Thoracic aorta (tissue), 2 donors: Measurements from ENCODE around the gene SUPT20H. TPM values are rescaled to one million over a fixed set of nuclear protein-coding genes. Genes with fewer than 3 reads are reported as not detected.

Experiments
- ATAC-seq: fragments of 150-250 bp; one replicate; pipeline ENCODE4 v1.8.0; 2017; ENCODE audit warnings: low read depth; ENCODE audit not compliant: insufficient number of reproducible peaks, low FRiP score
- DNase-seq: peaks from one replicate; pipeline ENCODE4 v3.0.0-alpha.2; 2020; ENCODE audit warnings: low spot score
- H3K27ac ChIP-seq, 2 donors: fragments of 200-600 bp; sonication (generic); 1 replicate in 1 of 2; 2 replicates in 1 of 2; pipeline ENCODE4 v1.5.1; 2016; ENCODE audit warnings: mild to moderate bottlenecking in 2 of 2, moderate library complexity in 2 of 2
- H3K27me3 ChIP-seq: fragments of 200-600 bp; sonication (generic); replicated peaks from 2 replicates; pipeline ENCODE4 v1.6.0; 2016; ENCODE audit warnings: mild to moderate bottlenecking; ENCODE audit not compliant: insufficient read depth
- H3K36me3 ChIP-seq: fragments of 200-600 bp; sonication (generic); one replicate; pipeline ENCODE4 v1.5.1; 2016
- H3K4me1 ChIP-seq, 2 donors: fragments of 200-600 bp; sonication (generic); 1 replicate in 1 of 2; 2 replicates in 1 of 2; pipeline versions ENCODE4 v1.5.1 to v1.6.0; 2016; ENCODE audit warnings: low read depth in 2 of 2, mild to moderate bottlenecking in 1 of 2; ENCODE audit not compliant: control insufficient read depth in 1 of 2
- H3K4me3 ChIP-seq: fragments of 200-600 bp; sonication (generic); 2 replicates; pipeline ENCODE4 v1.5.1; 2016; ENCODE audit warnings: mild to moderate bottlenecking
- H3K9me3 ChIP-seq: fragments of 200-600 bp; sonication (generic); 2 replicates; pipeline ENCODE4 v1.5.1; 2016
- total RNA-seq, 2 donors: library from RNA; depleted of rRNA; stranded (reverse); fragments of >200 nt; gene quantifications; one replicate each; pipeline versions ENCODE4 v1.1.0 to v1.2.3, GENCODE V29; 2016
- TF ChIP-seq, protein P1 (sequence below): fragments of 200-600 bp; sonication (generic); IDR thresholded peaks from one replicate; pipeline ENCODE4 v1.5.1; 2019; ENCODE audit warnings: antibody characterized with exemption

Gene SUPT20H
- total RNA-seq, 2 donors from 2014 or later: 44.5 to 60.1 TPM

DNA sequence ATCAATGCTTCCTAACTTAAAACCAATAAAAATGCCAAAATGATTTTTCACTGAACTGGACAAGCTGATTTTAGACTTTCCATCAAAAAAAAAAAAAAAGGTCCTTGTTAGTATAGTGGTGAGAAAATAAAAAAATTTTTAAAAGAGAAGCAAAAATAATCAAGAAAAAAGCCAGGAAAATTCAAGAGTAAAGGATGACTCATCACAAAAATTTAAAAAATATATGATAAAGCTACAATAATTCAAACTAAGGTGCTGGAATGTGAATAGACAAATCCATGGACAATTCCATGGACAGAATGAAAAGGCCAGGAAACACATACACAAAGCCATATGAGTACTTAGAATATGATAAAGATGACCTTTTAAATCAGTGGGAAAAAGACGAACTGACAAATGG lies 86.5 kb downstream of the SUPT20H start:
- no peaks in the 10 kb centered on the region for H3K36me3 ChIP-seq
- DNase-seq: no peak

DNA sequence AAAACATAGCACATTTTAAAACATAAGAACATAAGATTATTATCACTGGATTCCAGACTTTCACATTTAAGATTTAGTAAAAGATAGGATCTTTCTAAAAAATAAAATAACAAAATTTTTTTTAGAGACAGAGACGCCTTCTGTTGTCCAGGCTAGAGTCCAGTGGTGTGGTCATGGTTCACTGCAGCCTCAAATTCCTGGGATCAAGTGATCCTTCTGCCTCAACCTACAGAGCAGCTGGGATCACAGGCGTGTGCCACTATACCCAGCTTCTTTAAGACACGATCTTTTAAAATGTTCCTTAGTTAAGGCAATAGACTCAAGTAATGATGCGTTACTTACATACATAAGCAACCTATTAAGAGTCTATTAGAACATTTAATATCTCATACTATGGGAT lies 93.1 kb downstream of the SUPT20H start:
- ATAC-seq: no peak

More for the DNA sequence above, 86.5 kb downstream of the SUPT20H start:
- ATAC-seq: no peak
- Histone ChIP-seq H3K27ac (no peak overlapping the region), H3K9me3 (no peaks in the 10 kb centered on the region), H3K4me3 (no peak overlapping the region), H3K4me1 (no peaks in the 10 kb centered on the region), H3K27me3 (no peaks in the 10 kb centered on the region)
- TF ChIP-seq, protein P1, sequence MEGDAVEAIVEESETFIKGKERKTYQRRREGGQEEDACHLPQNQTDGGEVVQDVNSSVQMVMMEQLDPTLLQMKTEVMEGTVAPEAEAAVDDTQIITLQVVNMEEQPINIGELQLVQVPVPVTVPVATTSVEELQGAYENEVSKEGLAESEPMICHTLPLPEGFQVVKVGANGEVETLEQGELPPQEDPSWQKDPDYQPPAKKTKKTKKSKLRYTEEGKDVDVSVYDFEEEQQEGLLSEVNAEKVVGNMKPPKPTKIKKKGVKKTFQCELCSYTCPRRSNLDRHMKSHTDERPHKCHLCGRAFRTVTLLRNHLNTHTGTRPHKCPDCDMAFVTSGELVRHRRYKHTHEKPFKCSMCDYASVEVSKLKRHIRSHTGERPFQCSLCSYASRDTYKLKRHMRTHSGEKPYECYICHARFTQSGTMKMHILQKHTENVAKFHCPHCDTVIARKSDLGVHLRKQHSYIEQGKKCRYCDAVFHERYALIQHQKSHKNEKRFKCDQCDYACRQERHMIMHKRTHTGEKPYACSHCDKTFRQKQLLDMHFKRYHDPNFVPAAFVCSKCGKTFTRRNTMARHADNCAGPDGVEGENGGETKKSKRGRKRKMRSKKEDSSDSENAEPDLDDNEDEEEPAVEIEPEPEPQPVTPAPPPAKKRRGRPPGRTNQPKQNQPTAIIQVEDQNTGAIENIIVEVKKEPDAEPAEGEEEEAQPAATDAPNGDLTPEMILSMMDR: no peak

DNA sequence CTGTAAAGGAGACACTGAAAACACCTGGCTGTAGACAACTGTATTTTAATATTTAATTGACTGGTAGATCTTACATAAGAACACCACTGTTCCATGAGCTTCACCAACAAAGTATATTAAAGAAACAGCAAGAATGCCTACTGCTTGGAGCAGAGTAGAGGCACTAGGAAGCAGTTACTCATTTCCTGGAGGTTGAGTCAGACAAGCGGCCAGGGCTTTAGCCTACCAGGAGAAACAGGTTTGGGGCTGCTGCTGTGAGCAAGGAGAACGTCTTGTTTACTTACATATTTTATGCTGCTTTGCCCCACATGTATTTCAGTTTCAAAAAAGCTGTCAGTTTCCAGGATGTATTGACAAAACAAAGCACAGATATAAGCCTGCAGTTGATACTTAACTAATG lies 93.7 kb downstream of the SUPT20H start:
- DNase-seq (no peak), ATAC-seq (no peak)
- Histone ChIP-seq H3K27me3 (no peaks in the 10 kb centered on the region), H3K36me3 (peaks cover 21% of the 10 kb centered on the region), H3K27ac (no peak overlapping the region), H3K4me1 (no peaks in the 10 kb centered on the region), H3K4me3 (no peak overlapping the region), H3K9me3 (no peaks in the 10 kb centered on the region)
- TF ChIP-seq, protein P1: no peak

More for the DNA sequence above, 93.1 kb downstream of the SUPT20H start:
- Histone ChIP-seq H3K4me3 (no peak overlapping the region), H3K4me1 (no peaks in the 10 kb centered on the region), H3K27ac (no peak overlapping the region), H3K36me3 (peaks cover 21% of the 10 kb centered on the region), H3K27me3 (no peaks in the 10 kb centered on the region), H3K9me3 (no peaks in the 10 kb centered on the region)
- no peak for DNase-seq
- TF ChIP-seq, protein P1: no peak

DNA sequence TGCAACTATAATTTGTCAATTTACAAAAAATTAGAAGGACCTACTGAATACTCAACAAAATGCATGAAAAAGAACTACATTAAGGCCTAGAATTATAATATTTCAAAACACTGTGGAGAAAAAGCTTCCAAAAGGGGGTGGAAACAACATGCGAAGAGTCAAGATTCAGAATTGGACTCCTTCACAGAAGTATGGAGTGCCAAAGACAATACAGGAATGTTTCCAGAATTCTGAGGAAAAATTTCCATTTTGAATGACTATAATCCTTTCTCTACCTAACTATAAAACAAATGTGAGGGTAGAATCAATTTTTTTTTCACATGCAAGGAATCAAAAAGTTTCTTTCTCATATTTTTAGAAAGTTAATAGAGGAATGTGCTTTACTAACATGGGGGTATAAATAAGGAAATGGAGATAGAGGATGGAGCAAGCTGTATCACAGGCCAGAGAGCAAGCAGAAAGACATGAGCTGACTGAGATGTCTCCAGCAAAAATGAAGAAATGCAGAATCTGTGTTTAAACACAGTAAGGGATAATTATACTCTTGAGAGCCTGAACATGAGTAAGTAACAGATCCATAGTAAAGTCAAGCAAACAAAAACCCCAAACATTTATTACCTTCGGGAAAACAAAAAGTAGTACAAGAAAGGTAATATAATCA lies 99.9 kb downstream of the SUPT20H start:
- TF ChIP-seq, protein P1: no peak
- Histone ChIP-seq H3K4me1 (peaks cover 9 to 14% of the 10 kb centered on the region in 2 donors), H3K27ac (peak overlapping the region; percentile 14 to 25), H3K27me3 (no peaks in the 10 kb centered on the region), H3K36me3 (peaks cover 11% of the 10 kb centered on the region), H3K4me3 (no peak overlapping the region), H3K9me3 (no peaks in the 10 kb centered on the region)
- ATAC-seq (no peak), DNase-seq (no peak)

Other genes starting within 250 kb of the SUPT20H start
- 1 to 10 TPM; 2.2 to 6.3 TPM for gene RFXAP, start 240.5 kb downstream of the SUPT20H start, total RNA-seq
- 10 to 100 TPM; 34.9 to 36.6 TPM for gene SMAD9, start 139.4 kb downstream of the SUPT20H start, total RNA-seq
- gene ALG5, start 60.3 kb downstream of the SUPT20H start, total RNA-seq: 10 to 100 TPM; 13.5 to 19.9 TPM
- gene EXOSC8, start 58.9 kb downstream of the SUPT20H start, total RNA-seq: 10 to 100 TPM; 21.9 to 25.0 TPM
- not detected for gene CSNK1A1L, start 46.0 kb upstream of the SUPT20H start, total RNA-seq